ENCODE measurements around the gene SUN2. TPM values are rescaled to one million over a fixed set of nuclear protein-coding genes. Genes with fewer than 3 reads are reported as not detected.
"Not testable (repeated sequence)": the region's sequence is repeated elsewhere in the genome, so short reads cannot be mapped to it uniquely, and the experiment has no call there.

The SUN2 gene, protein sequence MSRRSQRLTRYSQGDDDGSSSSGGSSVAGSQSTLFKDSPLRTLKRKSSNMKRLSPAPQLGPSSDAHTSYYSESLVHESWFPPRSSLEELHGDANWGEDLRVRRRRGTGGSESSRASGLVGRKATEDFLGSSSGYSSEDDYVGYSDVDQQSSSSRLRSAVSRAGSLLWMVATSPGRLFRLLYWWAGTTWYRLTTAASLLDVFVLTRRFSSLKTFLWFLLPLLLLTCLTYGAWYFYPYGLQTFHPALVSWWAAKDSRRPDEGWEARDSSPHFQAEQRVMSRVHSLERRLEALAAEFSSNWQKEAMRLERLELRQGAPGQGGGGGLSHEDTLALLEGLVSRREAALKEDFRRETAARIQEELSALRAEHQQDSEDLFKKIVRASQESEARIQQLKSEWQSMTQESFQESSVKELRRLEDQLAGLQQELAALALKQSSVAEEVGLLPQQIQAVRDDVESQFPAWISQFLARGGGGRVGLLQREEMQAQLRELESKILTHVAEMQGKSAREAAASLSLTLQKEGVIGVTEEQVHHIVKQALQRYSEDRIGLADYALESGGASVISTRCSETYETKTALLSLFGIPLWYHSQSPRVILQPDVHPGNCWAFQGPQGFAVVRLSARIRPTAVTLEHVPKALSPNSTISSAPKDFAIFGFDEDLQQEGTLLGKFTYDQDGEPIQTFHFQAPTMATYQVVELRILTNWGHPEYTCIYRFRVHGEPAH
- 64.7 and 89.9 TPM in 2 replicates for total RNA-seq (2014; rRNA removed; shearing (Covaris generic))

DNA sequence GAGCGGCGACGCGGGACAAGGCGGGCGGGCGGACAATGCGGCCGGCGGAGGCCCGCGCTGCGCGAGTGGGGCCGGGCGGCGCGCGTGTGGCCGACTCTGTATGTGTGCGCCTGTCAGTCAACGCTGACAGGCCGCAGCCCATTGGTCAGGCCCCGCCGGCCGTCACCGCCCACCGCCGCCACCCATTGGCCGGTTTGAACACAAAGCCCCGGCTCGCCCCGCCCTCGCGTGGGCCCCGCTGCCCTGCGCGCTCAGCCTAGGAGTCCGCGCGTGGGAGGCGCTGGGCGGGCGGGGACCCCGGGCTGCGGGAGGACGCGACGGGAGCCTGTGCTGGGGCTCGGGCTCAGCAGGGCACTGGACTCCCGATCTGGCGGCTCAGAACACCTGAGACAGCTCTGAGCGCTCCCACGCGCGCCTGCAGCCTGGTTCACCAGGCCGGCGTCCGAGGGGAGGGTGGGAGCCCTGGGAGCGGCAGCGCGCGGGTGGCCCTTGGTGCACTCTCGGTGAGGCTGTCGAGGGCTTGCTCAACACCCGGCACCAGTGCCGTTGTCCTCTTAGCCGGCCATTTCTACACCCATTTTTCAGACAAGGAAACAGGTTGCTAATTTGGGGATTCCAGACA is at the start of gene SUN2:
SUN2 (minus strand) TSS at position 88 of the 622 bp plus-strand sequence. CDS start 3,370 bp downstream, outside the sequence.
- DNase-seq (ENCODE audit: low read depth), result peak; percentile 91

DNA sequence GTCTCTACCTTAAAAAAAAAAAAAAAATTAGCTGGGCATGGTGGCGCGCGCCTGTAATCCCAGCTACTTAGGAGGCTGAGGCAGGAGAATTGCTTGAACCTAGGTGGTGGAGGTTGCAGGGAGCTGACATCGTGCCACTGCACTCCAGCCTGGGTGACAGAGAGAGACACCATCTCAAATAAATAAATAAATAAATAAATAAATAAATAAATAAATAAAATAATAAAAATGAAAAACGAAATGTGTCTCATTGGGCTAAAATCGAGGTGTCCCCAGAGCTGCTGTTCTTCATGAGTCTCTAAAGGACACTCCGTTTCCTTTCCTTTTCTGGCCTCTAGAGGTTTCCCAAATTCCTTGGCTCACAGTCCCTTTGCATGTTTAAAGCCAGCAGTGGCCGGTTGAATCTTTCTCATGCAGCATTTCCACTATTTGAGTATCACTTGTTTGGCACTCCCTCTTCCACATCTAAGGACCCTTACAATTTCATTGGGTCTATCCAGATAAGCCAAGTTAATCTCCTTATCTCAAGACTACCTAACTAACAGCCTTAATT is 49.3 kb upstream of the SUN2 start:
- DNase-seq (ENCODE audit: low read depth), result not testable (repeated sequence)

GRCh38 chr22:38802671-38803121 is 46.9 kb upstream of the SUN2 start:
- peak; percentile 91 for DNase-seq (ENCODE audit: low read depth)

DNA sequence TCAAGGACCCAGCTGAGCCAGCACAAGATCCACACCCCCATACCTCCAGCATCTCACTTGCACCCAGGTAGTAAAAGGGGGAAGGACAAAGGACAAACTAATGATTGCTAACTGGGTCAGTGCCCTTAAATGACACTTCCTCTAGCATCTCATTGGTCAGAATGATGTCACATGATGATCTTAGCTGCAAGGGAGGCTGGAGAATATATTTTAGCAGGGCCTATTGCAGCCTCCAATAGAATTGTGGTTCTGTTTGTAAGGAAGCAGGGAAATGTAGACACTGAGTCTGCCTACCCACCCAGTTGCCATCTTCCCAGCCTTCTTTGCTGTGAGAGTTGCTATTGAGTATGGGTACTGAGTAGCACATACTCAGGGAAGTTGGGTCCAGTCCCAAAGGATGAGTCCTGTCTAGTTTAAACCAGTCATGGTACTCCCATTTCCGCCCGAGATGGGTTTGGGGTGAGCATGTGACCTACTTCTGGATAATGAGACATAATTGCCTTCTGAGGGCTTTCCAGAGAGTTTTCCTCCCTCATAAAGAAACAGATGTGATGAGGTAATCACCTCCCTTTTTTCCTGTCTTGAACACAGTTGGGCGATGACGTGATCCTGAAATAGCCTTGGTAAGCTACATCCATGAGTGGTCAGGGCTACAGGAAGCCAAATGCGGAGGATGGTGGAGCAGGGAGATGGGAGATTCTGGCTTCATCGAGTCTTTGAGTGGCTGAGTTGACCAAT is 43.6 kb upstream of the SUN2 start:
- peak; percentile 48 for DNase-seq (ENCODE audit: low read depth)

GRCh38 chr22:38798496-38798895 is 42.7 kb upstream of the SUN2 start:
- DNase-seq (ENCODE audit: low read depth), result no peak

DNA sequence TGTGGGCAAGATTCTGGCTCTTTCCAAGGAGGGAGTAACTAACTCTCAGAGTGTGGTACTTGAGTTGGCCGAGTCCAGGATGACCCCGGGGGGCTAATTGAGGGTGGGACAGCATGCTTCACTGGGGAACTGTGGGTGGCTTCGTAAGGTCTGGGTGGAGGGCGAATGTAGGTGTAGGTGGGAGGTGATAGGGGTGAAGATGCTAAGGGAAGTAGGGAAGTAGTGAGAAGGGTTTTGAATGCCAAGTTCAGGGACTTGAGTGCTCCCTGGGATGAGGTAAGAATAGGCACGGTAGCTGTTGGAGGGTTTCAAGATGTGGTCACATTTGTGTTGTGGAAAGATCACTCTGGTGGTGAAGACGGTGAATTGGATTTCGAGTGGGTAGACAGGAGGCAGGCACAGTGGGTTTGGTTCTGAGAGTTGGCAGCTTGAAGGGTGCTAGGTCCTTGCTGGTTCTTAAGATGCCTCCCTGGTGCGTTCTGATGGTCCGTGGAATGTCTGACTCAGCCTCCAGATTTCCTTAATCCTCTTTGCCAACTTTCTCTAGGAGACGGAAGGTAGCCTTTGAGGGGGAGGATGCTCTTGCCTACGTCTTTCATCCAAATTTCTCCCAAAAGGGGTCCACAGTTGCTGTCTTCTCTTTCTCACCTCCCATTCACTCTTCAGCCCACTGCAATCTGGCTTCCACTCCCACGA is 40.6 kb upstream of the SUN2 start:
- DNase-seq (ENCODE audit: low read depth), result no peak

DNA sequence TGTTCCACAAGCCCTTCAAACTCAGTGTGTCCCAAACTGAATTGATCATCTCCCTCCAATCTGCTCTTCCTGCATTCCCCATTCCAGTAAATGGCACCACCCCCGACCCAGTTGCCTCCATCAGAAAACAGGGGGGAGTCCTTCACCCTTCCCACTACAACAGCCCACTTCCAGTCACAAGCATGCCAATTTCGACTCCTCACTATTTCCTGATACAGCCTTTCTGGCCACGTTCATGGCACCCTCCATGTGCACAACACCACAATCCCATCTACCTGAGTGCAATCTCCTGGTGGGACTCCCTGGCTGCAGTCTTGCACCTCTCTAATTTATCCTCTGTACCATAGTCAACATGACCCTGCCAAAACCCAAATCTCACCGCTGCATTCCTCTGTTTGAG is 39.8 kb upstream of the SUN2 start:
- no peak for DNase-seq (ENCODE audit: low read depth)

- peak; percentile 92 for DNase-seq (ENCODE audit: low read depth)
These were observed 38.1 kb upstream of the SUN2 start, which contains the start of gene DNAL4 for GRCh38 chr22:38793721-38794466. TSS of gene DNAL4 (minus strand) at chr22:38794143. CDS start at chr22:38782731, 11,412 bp downstream.

- no peak for DNase-seq (ENCODE audit: low read depth)
These were observed 37.5 kb upstream of the SUN2 start for GRCh38 chr22:38793317-38793716.

DNA sequence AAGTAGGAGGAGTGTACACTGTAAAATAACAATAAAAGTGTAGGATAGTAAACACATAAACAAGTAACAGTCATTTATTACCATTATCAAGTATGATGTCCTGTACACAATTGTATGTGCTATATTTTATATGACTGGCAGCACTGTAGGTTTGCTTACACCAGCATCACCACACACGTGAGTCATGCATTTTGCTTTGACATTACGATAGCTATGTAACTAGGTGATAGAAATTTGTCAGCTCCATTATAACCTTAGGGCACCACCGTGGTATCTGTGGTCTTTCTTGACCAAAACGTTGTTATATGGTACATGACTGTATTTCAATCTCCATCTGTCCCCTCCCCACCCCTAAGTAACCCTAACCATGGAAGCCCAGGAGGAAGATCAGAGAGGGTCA is 37.0 kb upstream of the SUN2 start:
- peak; percentile 27 for DNase-seq (ENCODE audit: low read depth)

- no peak for DNase-seq (ENCODE audit: low read depth)
These were observed 33.8 kb upstream of the SUN2 start for GRCh38 chr22:38789606-38790005.

DNA sequence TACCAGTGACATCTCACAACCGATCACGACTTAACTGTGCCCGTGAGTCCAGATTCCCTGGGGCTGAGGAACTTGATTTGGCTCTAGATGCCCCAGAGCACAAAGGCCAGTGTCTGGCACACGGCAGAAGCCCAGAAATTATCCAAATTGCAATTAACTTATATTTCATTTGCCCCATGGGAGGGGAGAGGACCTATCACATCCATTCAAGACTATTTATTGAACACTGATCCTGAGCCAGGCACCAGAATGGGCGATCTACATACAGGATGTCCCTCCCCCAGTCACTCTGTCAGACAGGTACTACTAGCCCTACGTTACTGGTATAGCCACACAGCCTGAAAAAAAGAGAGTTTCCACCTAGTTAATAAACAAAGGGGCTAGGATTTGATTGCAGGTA is 33.0 kb upstream of the SUN2 start:
- no peak for DNase-seq (ENCODE audit: low read depth)

DNA sequence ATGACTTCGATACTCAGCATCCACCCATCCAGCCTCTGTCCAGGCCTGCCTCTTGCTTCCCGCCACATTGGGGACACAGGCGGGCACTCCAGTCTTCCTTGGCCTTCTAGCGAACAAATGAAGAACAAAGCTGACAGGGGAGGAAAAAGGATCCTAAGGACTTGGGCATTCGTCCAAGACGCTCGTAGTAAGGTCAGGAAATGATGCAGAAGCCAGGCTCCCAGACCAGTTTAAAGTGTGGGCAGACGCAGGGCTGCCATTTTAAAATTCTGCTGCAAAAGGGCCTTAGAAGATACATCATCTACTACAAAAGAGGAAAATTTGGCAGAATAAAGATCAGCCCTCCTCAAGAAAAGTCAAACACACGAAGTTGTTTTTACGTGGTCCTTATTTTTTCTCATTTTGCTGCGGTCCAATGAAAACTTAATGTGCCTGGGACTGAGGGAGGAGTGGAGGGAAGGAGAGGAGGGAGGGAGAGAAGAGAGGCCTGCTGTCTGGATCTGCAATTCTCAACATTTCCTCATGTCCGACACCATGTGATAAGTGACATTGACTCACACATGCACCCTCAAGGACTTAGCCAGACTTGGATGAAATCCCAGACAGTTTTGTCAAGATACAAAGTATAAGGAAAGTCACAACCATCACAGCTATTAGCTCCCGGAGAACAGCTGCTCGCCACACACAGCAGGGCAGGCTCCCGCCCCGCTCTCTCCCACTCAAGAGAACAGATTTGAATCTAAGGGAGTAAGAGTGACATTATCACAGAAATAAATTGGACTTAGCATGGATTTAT is 32.4 kb upstream of the SUN2 start:
- peak; percentile 79 for DNase-seq (ENCODE audit: low read depth)

DNA sequence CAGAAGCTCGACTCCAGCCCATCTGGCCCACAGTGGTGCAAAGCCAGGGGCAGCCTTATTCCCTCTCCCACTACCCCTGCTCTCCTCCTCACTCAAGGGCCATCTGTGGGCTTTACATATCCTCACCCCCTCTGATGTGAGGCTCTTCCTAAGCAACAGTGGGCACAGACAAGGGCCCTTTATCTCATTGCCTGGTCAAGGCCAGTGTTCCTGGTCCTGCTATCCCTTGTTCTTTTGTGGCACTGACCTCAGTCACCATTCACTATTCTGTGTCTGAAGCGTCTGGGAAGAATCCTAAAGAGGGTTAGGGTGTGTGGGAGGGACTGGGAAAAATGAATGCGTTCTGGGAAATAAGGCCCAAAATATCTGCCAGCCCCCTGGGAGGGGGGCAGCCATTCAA is 30.8 kb upstream of the SUN2 start:
- no peak for DNase-seq (ENCODE audit: low read depth)

GRCh38 chr22:38784856-38785255 is 29.1 kb upstream of the SUN2 start:
- no peak for DNase-seq (ENCODE audit: low read depth)

DNA sequence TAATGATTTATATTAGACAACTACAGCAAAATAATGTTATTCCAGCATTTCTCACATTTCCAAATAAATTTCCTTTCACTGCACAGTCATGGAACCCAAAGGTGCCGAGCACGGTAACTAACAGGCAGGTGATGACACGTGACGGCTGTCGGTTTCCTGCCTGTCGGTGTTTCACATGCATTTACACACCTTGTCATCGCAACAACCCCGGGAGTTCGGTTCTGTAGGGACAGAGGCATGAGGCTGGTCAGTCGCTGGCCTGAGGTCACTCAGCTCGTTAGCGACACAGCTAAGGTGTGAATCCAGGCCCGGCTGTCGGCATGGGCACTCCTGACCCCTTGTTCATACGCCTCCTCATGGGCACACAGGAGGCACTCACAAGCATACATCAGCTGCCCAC is 28.2 kb upstream of the SUN2 start:
- DNase-seq (ENCODE audit: low read depth), result no peak

DNA sequence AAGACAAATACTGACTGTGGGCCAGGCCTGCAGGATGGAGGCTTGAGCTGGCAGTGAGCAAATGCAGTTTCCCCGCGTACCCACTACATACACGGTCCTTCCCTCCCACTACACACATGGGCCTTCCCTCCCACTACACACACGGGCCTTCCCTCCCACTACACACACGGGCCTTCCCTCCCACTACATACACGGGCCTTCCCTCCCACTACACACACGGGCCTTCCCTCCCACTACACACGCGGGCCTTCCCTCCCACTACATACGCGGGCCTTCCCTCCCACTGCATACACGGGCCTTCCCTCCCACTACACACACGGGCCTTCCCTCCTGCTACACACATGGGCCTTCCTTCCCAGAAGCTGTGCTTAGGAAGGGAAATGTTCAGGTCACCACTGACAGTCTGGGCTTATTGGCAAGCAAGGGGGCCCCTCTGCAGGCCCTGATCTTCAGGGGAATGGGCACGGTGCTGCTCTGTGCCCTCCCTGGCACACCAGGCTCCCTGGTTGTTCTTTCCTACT is 27.4 kb upstream of the SUN2 start:
- DNase-seq (ENCODE audit: low read depth), result no peak

- peak; percentile 85 for DNase-seq (ENCODE audit: low read depth)
These were observed 26.8 kb upstream of the SUN2 start for GRCh38 chr22:38782402-38783094.

Measured in Daoy (cell line).